OCI-LY7 (cell line): ENCODE data around the gene MMP24OS. TPM values are rescaled to one million over a fixed set of nuclear protein-coding genes. Genes with fewer than 3 reads are reported as not detected.

Source experiments
- BruUV-seq: library from RNA; stranded (reverse); fragments of 400-500 nt; replicated peaks from 2 replicates; lab custom pipeline; 2021; lab: Mats Ljungman, UMichigan
- CTCF ChIA-PET: fragments of 300-600 bp; sonication (Branson Sonifier 250); formaldehyde crosslinking; loops from one replicate; lab custom pipeline; 2022; ENCODE audit warnings: antibody characterized with exemption; ENCODE audit not compliant: unreplicated experiment; lab: Charles Lee
- POLR2A ChIA-PET: fragments of 300-600 bp; sonication (Branson Sonifier 250); formaldehyde crosslinking; loops from one replicate; lab custom pipeline; 2022; ENCODE audit warnings: antibody characterized with exemption; lab: Charles Lee
- DNase-seq: peaks from one replicate; pipeline ENCODE4 v3.0.0-alpha.2; 2015; ENCODE audit warnings: low spot score
- H2AFZ ChIP-seq: fragments of 200-600 bp; sonication (generic), shearing (Covaris generic); 2 replicates; pipeline ENCODE4 v1.6.1; 2014; ENCODE audit warnings: mild to moderate bottlenecking, antibody characterized with exemption, low read length, moderate library complexity
- H3K27ac ChIP-seq: fragments of 200-600 bp; sonication (generic); 2 replicates; pipeline ENCODE4 v1.5.1; 2014; ENCODE audit warnings: mixed run types, low read depth, mild to moderate bottlenecking, moderate library complexity, low read length, inconsistent platforms; ENCODE audit not compliant: poor library complexity, severe bottlenecking
- H3K36me3 ChIP-seq: fragments of 200-600 bp; sonication (generic); 2 replicates; pipeline ENCODE4 v1.6.1; 2014; ENCODE audit warnings: mild to moderate bottlenecking, antibody characterized with exemption, low read length, moderate library complexity, mixed read lengths; ENCODE audit not compliant: insufficient read depth
- H3K4me1 ChIP-seq: fragments of 200-600 bp; sonication (generic); 2 replicates; pipeline ENCODE4 v1.5.1; 2014; ENCODE audit warnings: mild to moderate bottlenecking, low read length; ENCODE audit not compliant: insufficient read depth, poor library complexity, severe bottlenecking
- H3K4me2 ChIP-seq: fragments of 200-600 bp; sonication (generic); 2 replicates; pipeline ENCODE4 v1.6.1; 2014; ENCODE audit warnings: mild to moderate bottlenecking, low read length
- H3K4me3 ChIP-seq: fragments of 200-600 bp; sonication (generic); 2 replicates; pipeline ENCODE4 v1.5.1; 2014; ENCODE audit warnings: mild to moderate bottlenecking, low read depth, low read length; ENCODE audit not compliant: poor library complexity, severe bottlenecking
- H3K79me2 ChIP-seq: fragments of 200-600 bp; sonication (generic); 2 replicates; pipeline ENCODE4 v1.6.1; 2016; ENCODE audit warnings: low read depth, mild to moderate bottlenecking, low read length, moderate library complexity, mixed read lengths; ENCODE audit not compliant: insufficient read depth
- H3K9me2 ChIP-seq: fragments of 200-600 bp; sonication (generic); 2 replicates; pipeline ENCODE4 v1.6.1; 2016; ENCODE audit warnings: mild to moderate bottlenecking, low read length, mixed read lengths; ENCODE audit not compliant: insufficient read depth
- H3K9me3 ChIP-seq: fragments of 200-600 bp; sonication (generic); 2 replicates; pipeline ENCODE4 v1.6.1; 2014; ENCODE audit warnings: mild to moderate bottlenecking, mixed run types, low read length, mixed read lengths
- H4K20me1 ChIP-seq: fragments of 200-600 bp; sonication (generic); 2 replicates; pipeline ENCODE4 v1.6.1; 2014; ENCODE audit warnings: mild to moderate bottlenecking, antibody characterized with exemption, low read length, moderate library complexity, mixed read lengths; ENCODE audit not compliant: insufficient read depth
- EZH2phosphoT487 ChIP-seq: fragments of 200-600 bp; sonication (generic); IDR thresholded peaks from 2 replicates; pipeline ENCODE4 v1.6.1; 2018; ENCODE audit warnings: low read depth, borderline replicate concordance, mild to moderate bottlenecking, mixed run types, antibody characterized with exemption, low read length, moderate library complexity, mixed read lengths
- intact Hi-C: fragments of 100-400 bp; cut with micrococcal nuclease; formaldehyde crosslinking; loops from one replicate; pipeline ENCODE4 v1.10.0; 2022; ENCODE audit not compliant: unreplicated experiment
- total RNA-seq, 2 experiments: library from RNA; depleted of rRNA in 1 of 2; stranded (reverse); fragments of >200 nt in 1 of 2; shearing (Covaris generic) in 1 of 2; gene quantifications; 2 replicates each; pipeline ENCODE4 v1.2.3, GENCODE V29; 2014 to 2022
- TF ChIP-seq, protein P1 (sequence below): fragments of 200-600 bp; sonication (generic); conservative IDR thresholded peaks from 2 replicates; pipeline ENCODE4 v1.5.1; 2014; ENCODE audit warnings: mild to moderate bottlenecking, antibody characterized with exemption, low read length, moderate library complexity, mixed read lengths

MMP24OS gene
- total RNA-seq, 2 experiments from 2014 or later, result 14.8 to 44.6 TPM

DNA sequence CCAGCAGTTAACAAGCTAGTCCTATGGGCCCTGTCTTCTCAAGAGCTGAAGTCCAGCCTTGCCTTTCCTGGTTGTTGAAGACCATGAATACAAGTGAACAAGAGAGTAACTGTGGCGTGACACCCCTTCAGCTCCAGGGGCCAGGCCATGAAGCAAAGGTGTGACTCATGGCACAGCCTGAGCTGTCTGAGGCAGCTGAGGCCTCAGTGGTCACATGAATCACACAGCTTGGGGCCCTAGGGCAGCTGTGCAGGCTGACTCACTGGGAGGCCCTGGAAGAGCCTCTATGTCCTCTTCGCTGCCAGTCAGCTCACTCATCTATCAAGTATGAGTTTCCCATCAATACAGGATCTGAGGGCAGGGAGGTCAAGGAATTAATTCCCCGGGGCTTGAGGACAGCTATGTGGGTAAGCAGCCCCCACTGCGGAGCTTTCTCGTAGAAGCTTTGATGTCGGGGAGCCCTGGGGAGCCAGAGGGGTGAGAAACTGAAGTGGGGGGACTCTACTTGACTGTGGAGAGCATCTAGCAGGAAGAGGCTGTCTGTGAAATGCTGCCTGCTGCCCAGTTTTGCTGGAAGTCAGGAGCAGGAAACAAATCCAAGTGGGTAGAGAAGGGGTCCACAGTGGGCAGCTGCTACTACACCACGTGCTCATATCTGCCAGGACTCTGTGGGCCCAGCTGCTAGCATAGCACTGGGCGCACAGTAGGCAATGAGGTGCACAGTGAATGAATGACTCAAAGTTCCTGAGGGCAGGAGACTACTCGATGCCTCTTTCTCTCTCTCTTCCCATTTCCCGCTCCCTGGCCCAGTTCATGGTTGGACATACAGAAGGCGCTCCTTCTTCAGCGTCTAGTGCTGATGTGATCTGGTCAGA is 28.0 kb upstream of the MMP24OS start:
- POLR2A ChIA-PET, result interaction anchor here (2.4 kb wide), 1 partner anchor 8 kb away, joined by 8 read pairs; no protein-coding TSS in a partner anchor
- Histone ChIP-seq H3K27ac (no peak overlapping the region), H3K4me1 (peaks cover 5% of the 10 kb centered on the region), H4K20me1 (no peaks in the 10 kb centered on the region), H2AFZ (no peak overlapping the region), H3K9me2 (no peaks in the 10 kb centered on the region), H3K36me3 (no peaks in the 10 kb centered on the region; the same call in 1 of the 2 replicates), H3K9me3 (no peaks in the 10 kb centered on the region), H3K79me2 (no peaks in the 10 kb centered on the region), H3K4me3 (no peak overlapping the region), H3K4me2 (no peak overlapping the region)
- no peak for DNase-seq
- TF ChIP-seq EZH2phosphoT487, result no peak
- TF ChIP-seq, protein P1, sequence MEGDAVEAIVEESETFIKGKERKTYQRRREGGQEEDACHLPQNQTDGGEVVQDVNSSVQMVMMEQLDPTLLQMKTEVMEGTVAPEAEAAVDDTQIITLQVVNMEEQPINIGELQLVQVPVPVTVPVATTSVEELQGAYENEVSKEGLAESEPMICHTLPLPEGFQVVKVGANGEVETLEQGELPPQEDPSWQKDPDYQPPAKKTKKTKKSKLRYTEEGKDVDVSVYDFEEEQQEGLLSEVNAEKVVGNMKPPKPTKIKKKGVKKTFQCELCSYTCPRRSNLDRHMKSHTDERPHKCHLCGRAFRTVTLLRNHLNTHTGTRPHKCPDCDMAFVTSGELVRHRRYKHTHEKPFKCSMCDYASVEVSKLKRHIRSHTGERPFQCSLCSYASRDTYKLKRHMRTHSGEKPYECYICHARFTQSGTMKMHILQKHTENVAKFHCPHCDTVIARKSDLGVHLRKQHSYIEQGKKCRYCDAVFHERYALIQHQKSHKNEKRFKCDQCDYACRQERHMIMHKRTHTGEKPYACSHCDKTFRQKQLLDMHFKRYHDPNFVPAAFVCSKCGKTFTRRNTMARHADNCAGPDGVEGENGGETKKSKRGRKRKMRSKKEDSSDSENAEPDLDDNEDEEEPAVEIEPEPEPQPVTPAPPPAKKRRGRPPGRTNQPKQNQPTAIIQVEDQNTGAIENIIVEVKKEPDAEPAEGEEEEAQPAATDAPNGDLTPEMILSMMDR, result no peak
- BruUV-seq, result no TSS peak
- intact Hi-C loops, result loop anchor here (2.0 kb wide), 1 partner anchor 23 kb away; no protein-coding TSS in a partner anchor
- CTCF ChIA-PET, result no interaction called here

DNA sequence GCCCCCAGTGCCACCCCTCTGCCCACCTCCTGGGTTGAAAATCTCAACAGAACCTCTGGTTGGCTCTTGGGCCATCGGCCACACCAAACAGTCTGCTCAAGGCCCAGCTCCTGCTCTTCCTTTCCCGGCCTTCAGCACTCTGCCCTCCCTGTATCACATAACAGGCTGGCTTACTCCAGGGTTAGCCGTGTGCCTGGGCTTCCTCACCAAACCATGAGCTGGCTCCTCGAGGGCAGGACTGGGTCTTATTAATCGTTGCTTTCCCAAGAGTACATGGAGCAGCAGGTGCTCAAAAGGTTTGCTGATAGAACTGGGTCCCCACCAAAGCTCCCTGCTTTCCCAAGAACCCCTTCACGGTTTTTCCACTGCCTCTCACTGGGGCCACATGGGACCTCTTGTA is 27.0 kb upstream of the MMP24OS start:
- Histone ChIP-seq H3K4me2 (no peak overlapping the region), H3K36me3 (no peaks in the 10 kb centered on the region; the same call in 1 of the 2 replicates)
- intact Hi-C loops, result loop anchor here (1.0 to 2.0 kb wide), 2 partner anchors 24 to 134 kb away; no protein-coding TSS in a partner anchor

More for the DNA sequence above, 27.0 kb upstream of the MMP24OS start:
- no peak for TF ChIP-seq EZH2phosphoT487
- TF ChIP-seq, protein P1, result no peak
- H2AFZ ChIP-seq, result no peak overlapping the region
- no peaks in the 10 kb centered on the region for H3K9me3 ChIP-seq
- no peak overlapping the region for H3K4me3 ChIP-seq
- no peaks in the 10 kb centered on the region for H3K79me2 ChIP-seq
- no TSS peak for BruUV-seq
- H3K4me1 ChIP-seq, result peaks cover 5% of the 10 kb centered on the region
- POLR2A ChIA-PET, result interaction anchor here (1.2 kb wide), 1 partner anchor 26 kb away, joined by 3 read pairs; no protein-coding TSS in a partner anchor
- H4K20me1 ChIP-seq, result no peaks in the 10 kb centered on the region
- DNase-seq, result no peak
- no peak overlapping the region for H3K27ac ChIP-seq
- no peaks in the 10 kb centered on the region for H3K9me2 ChIP-seq
- CTCF ChIA-PET, result no interaction called here
